SH-SY5Y (cell line): Measurements from ENCODE around the gene LRFN4.

Experiments
- GATA2 ChIP-seq: IDR thresholded peaks from 2 replicates; pipeline ENCODE4 v1.6.1; 2011; ENCODE audit warnings: mild to moderate bottlenecking, low read depth, low read length
- GATA3 ChIP-seq: IDR thresholded peaks from 2 replicates; pipeline ENCODE4 v1.6.1; 2011; ENCODE audit warnings: low read depth, mild to moderate bottlenecking, low read length, moderate library complexity

- TF ChIP-seq GATA3 (no peak), GATA2 (no peak)
Measured at GRCh38 chr11:66834539-66834845, 22.4 kb upstream of the LRFN4 start.
